GM12878 (cell line): Measurements from ENCODE around the gene GPR61. TPM values are rescaled to one million over a fixed set of nuclear protein-coding genes. Genes with fewer than 3 reads are reported as not detected.

Experiments
- ATAC-seq: fragments of 200-7000 bp; cut with Tn5 transposase; 3 replicates; pipeline ENCODE4 v1.9.1; 2020; ENCODE audit warnings: mild to moderate bottlenecking, moderate library complexity
- BruUV-seq: library from RNA; stranded (reverse); fragments of 400-500 nt; replicated peaks from 2 replicates; lab custom pipeline; 2021; lab: Mats Ljungman, UMichigan
- CTCF ChIA-PET: fragments of 300-600 bp; sonication (Branson Sonifier 250); formaldehyde crosslinking; extraction: SDS; loops from one replicate; lab custom pipeline; 2021; ENCODE audit warnings: inconsistent platforms; lab: Yijun Ruan, JAX
- POLR2A ChIA-PET: fragments of 350-600 bp; formaldehyde crosslinking; extraction: SDS; loops from one replicate; lab custom pipeline; 2021; ENCODE audit warnings: inconsistent platforms; lab: Charles Lee
- RAD21 ChIA-PET: fragments of 300-600 bp; sonication (Branson Sonifier 250); formaldehyde crosslinking; loops from one replicate; lab custom pipeline; 2023; ENCODE audit warnings: antibody characterized with exemption; ENCODE audit not compliant: unreplicated experiment; lab: Charles Lee
- SMC1A ChIA-PET: fragments of 300-600 bp; sonication (Branson Sonifier 250); formaldehyde crosslinking; loops from one replicate; lab custom pipeline; 2023; ENCODE audit not compliant: unreplicated experiment, uncharacterized antibody; lab: Charles Lee
- DNase-seq: peaks from one replicate; pipeline ENCODE4 v3.0.0-alpha.2; 2011; ENCODE audit warnings: low read depth, low spot score
- FAIRE-seq: peaks from 3 replicates; lab custom pipeline; 2011; peaks lifted over from hg19 to GRCh38; lab: Jason Lieb, UNC
- H2AFZ ChIP-seq: 2 replicates; pipeline ENCODE4 v1.6.0; 2011; ENCODE audit warnings: low read depth, low read length, control low read depth; ENCODE audit not compliant: control insufficient read depth
- H3K27ac ChIP-seq: 2 replicates; pipeline ENCODE4 v1.5.1; 2011; ENCODE audit warnings: control low read depth; ENCODE audit not compliant: control insufficient read depth, insufficient read depth
- H3K27me3 ChIP-seq, 2 experiments: replicated peaks in 1 of 2; 2 replicates each; pipeline versions ENCODE4 v1.6.0 to v1.6.1; 2011; ENCODE audit warnings: low read length in 1 of 2; ENCODE audit not compliant: control insufficient read depth in 2 of 2, insufficient read depth in 2 of 2
- H3K36me3 ChIP-seq, 2 experiments: 2 replicates each; pipeline ENCODE4 v1.5.1; 2011; ENCODE audit warnings: low read length in 1 of 2; ENCODE audit not compliant: control insufficient read depth in 2 of 2, insufficient read depth in 2 of 2
- H3K4me1 ChIP-seq: 2 replicates; pipeline ENCODE4 v1.6.1; 2011; ENCODE audit warnings: mild to moderate bottlenecking, low read length, moderate library complexity, mixed read lengths; ENCODE audit not compliant: control insufficient read depth, insufficient read depth
- H3K4me2 ChIP-seq: 2 replicates; pipeline ENCODE4 v1.6.0; 2011; ENCODE audit warnings: control low read depth; ENCODE audit not compliant: control insufficient read depth, insufficient read depth
- H3K4me3 ChIP-seq: fragments of 200-600 bp; sonication (generic); 2 replicates; pipeline ENCODE4 v1.5.1; 2016
- H3K79me2 ChIP-seq: 2 replicates; pipeline ENCODE4 v1.6.0; 2011; ENCODE audit warnings: low read length; ENCODE audit not compliant: control insufficient read depth, insufficient read depth
- H3K9ac ChIP-seq: 2 replicates; pipeline ENCODE4 v1.8.0; 2011; ENCODE audit warnings: low read length, control low read depth, mixed read lengths; ENCODE audit not compliant: control insufficient read depth, insufficient read depth
- H3K9me3 ChIP-seq: replicated peaks from 3 replicates; pipeline ENCODE4 v1.5.1; 2011; ENCODE audit warnings: mild to moderate bottlenecking, low read length; ENCODE audit not compliant: control insufficient read depth, insufficient read depth
- H4K20me1 ChIP-seq: 2 replicates; pipeline ENCODE4 v1.6.0; 2011; ENCODE audit not compliant: control insufficient read depth, insufficient read depth
- DPF2 ChIP-seq: fragments of 450-650 bp; IDR thresholded peaks from 2 replicates; pipeline ENCODE4 v1.6.1; 2017; ENCODE audit warnings: mild to moderate bottlenecking
- ESRRA ChIP-seq: IDR thresholded peaks from 2 replicates; pipeline ENCODE4 v1.6.1; 2012; ENCODE audit warnings: mild to moderate bottlenecking, low read length, improper control_type of control experiment
- IKZF2 ChIP-seq, 2 experiments: fragments of 450-650 bp; IDR thresholded peaks; 2 replicates each; pipeline ENCODE4 v1.6.1; 2017; ENCODE audit warnings: mild to moderate bottlenecking in 2 of 2, moderate library complexity in 2 of 2
- JUNB ChIP-seq: IDR thresholded peaks from 2 replicates; pipeline ENCODE4 v1.6.1; 2016; ENCODE audit warnings: antibody characterized with exemption, mild to moderate bottlenecking
- KLF5 ChIP-seq: fragments of 450-650 bp; IDR thresholded peaks from 2 replicates; pipeline ENCODE4 v1.6.1; 2014; ENCODE audit warnings: mild to moderate bottlenecking; ENCODE audit not compliant: partially characterized antibody
- NFYA ChIP-seq: IDR thresholded peaks from 2 replicates; pipeline ENCODE4 v1.6.1; 2011; ENCODE audit warnings: low read depth, mild to moderate bottlenecking, low read length, improper control_type of control experiment, borderline replicate concordance
- POLR2AphosphoS5 ChIP-seq: IDR thresholded peaks from 2 replicates; pipeline ENCODE4 v1.6.1; 2011; ENCODE audit warnings: mild to moderate bottlenecking, low read length, inconsistent platforms
- YY1 ChIP-seq: IDR thresholded peaks from 2 replicates; pipeline ENCODE4 v1.6.1; 2011; ENCODE audit warnings: low read depth, mild to moderate bottlenecking, low read length
- ZNF274 ChIP-seq: IDR thresholded peaks from one replicate; pipeline ENCODE4 v1.8.0; 2011; ENCODE audit not compliant: insufficient read length, insufficient read depth
- ZZZ3 ChIP-seq: IDR thresholded peaks from 2 replicates; pipeline ENCODE4 v1.6.1; 2011; ENCODE audit warnings: low read depth; ENCODE audit not compliant: control insufficient read depth, insufficient read length
- WGBS: methylation state at CpG from one replicate; pipeline ENCODE4 v1.1.6; 2016; ENCODE audit warnings: low lambda C conversion rate; ENCODE audit not compliant: insufficient replicate concordance, insufficient coverage; ENCODE audit errors: missing lambda C conversion rate; 5-methylcytosine and 5-hydroxymethylcytosine counted together
- in situ Hi-C: fragments of 300-500 bp; cut with MboI; formaldehyde crosslinking; loops from 9 replicates; pipeline ENCODE4 v1.14.3; 2018; ENCODE audit warnings: mixed read lengths
- intact Hi-C: fragments of 100-400 bp; cut with micrococcal nuclease; formaldehyde crosslinking; loops from one replicate; pipeline ENCODE4 v1.14.2; 2022; ENCODE audit not compliant: unreplicated experiment
- polyA plus RNA-seq, 11 experiments: library from polyadenylated mRNA; depleted of rRNA in 4 of 11; unstranded in 6 of 11; stranded (reverse) in 5 of 11; fragments of >200 nt; fragmentation: Nextera tagmentation in 4 of 11; fragmentation: Illumina TruSeq in 1 of 11; extraction: Ambion mirVana in 4 of 11; extraction: Trizol in 1 of 11; gene quantifications; 1 replicate in 1 of 11; 2 replicates in 10 of 11; pipeline versions ENCODE4 v1.2.1 to v1.2.3, GENCODE V29; 2011 to 2016; ENCODE audit warnings: inconsistent platforms in 2 of 11, missing spikeins in 2 of 11, low read depth in 1 of 11
- total RNA-seq, 4 experiments: library from RNA; depleted of rRNA in 3 of 4; stranded (reverse); fragments of >200 nt in 3 of 4; fragmentation: Illumina TruSeq in 1 of 4; extraction: Trizol in 1 of 4; gene quantifications; 2 replicates each; pipeline versions ENCODE4 v1.2.1 to v1.2.3, GENCODE V29; 2013 to 2021
- TF ChIP-seq, protein P1 (sequence below): fragments of 450-650 bp; IDR thresholded peaks from 2 replicates; pipeline ENCODE4 v1.6.1; 2017; ENCODE audit warnings: antibody characterized with exemption, mild to moderate bottlenecking, moderate library complexity
- TF ChIP-seq, protein P2 (sequence below): fragments of 150-350 bp; IDR thresholded peaks from 2 replicates; pipeline ENCODE4 v1.6.1; 2014; ENCODE audit warnings: mild to moderate bottlenecking, low read depth, low read length
- TF ChIP-seq, protein P3 (sequence below): IDR thresholded peaks from 2 replicates; pipeline ENCODE4 v1.6.1; 2011; ENCODE audit warnings: borderline replicate concordance, low read depth, mild to moderate bottlenecking, moderate library complexity, low read length; ENCODE audit not compliant: insufficient read depth, poor library complexity, severe bottlenecking
- TF ChIP-seq, protein P4 (sequence below): IDR thresholded peaks from 2 replicates; pipeline ENCODE4 v1.6.1; 2011; ENCODE audit warnings: borderline replicate concordance, low read depth, mild to moderate bottlenecking, moderate library complexity, mixed read lengths, low read length; ENCODE audit not compliant: insufficient read depth; ENCODE audit errors: extremely low read length

The GPR61 gene
- total and polyA plus RNA-seq, 10 of the 15 experiments (the other 5 are each of a cell fraction or from before 2014, with no cell fraction given) = 0.19 to 1.1 (median 0.35) TPM; not detected in 2

DNA sequence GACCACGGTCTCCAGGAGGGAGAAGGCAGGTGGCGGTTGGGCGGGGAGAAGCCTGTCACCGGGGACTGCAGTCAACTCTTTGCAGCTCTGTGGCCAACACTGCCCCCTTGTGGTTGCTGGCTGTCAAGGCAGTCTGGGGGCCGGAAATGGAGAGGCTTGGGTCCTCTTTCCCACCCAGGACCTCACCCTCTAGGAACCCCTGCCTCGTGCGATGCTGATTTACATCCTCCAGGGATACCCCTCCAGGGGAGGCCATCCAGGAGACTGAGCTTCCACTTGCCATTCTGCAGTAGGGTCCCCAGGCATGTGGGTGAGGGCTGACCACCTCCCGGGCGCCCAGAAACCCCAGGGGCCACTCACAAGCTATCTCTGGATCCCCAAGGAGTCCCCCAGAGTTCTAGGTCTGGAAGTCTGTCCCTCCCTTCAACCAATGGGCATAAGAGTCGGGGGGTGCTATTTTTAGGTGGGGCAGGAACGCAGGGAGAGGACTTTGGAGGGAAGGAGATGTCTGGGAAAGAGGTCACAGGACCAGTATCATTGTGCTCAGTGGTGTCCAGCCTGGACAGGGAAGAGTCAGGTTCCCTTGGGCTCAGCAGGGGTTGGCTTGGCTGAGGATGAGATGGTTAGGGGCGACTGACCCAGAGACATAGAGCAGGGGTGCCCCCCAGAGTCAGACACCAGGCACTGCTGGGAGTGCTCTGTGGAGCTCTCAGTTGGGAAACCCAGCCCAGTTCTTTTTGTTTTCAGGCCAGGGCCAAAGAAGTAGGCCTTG lies 7.1 kb upstream of the GPR61 start:
- 16% methylated on average over 12 of the region's 12 CpGs for WGBS
- POLR2A ChIA-PET = interaction anchor here (0.7 to 4.4 kb wide), 8 partner anchors 17 to 48 kb away, joined by 3 to 26 read pairs (median 4); partner anchors contain the start of genes ATXN7L2 and CYB561D1
- H3K4me1 ChIP-seq = peaks cover 14% of the 10 kb centered on the region
- peak; percentile 70 for TF ChIP-seq YY1
- TF ChIP-seq JUNB = no peak
- TF ChIP-seq POLR2AphosphoS5 = no peak
- no peak for TF ChIP-seq ESRRA
- TF ChIP-seq ZZZ3 = no peak
- no peak for TF ChIP-seq ZNF274
- no peak for TF ChIP-seq DPF2
- TF ChIP-seq, protein P1, sequence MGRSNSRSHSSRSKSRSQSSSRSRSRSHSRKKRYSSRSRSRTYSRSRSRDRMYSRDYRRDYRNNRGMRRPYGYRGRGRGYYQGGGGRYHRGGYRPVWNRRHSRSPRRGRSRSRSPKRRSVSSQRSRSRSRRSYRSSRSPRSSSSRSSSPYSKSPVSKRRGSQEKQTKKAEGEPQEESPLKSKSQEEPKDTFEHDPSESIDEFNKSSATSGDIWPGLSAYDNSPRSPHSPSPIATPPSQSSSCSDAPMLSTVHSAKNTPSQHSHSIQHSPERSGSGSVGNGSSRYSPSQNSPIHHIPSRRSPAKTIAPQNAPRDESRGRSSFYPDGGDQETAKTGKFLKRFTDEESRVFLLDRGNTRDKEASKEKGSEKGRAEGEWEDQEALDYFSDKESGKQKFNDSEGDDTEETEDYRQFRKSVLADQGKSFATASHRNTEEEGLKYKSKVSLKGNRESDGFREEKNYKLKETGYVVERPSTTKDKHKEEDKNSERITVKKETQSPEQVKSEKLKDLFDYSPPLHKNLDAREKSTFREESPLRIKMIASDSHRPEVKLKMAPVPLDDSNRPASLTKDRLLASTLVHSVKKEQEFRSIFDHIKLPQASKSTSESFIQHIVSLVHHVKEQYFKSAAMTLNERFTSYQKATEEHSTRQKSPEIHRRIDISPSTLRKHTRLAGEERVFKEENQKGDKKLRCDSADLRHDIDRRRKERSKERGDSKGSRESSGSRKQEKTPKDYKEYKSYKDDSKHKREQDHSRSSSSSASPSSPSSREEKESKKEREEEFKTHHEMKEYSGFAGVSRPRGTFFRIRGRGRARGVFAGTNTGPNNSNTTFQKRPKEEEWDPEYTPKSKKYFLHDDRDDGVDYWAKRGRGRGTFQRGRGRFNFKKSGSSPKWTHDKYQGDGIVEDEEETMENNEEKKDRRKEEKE = no peak
- TF ChIP-seq IKZF2 (IDR thresholded peaks at IDR 0.05) = peak; percentile 26 to 45; a peak in 1 of 4 replicates
- TF ChIP-seq, protein P2, sequence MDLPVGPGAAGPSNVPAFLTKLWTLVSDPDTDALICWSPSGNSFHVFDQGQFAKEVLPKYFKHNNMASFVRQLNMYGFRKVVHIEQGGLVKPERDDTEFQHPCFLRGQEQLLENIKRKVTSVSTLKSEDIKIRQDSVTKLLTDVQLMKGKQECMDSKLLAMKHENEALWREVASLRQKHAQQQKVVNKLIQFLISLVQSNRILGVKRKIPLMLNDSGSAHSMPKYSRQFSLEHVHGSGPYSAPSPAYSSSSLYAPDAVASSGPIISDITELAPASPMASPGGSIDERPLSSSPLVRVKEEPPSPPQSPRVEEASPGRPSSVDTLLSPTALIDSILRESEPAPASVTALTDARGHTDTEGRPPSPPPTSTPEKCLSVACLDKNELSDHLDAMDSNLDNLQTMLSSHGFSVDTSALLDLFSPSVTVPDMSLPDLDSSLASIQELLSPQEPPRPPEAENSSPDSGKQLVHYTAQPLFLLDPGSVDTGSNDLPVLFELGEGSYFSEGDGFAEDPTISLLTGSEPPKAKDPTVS = no peak
- TF ChIP-seq KLF5 = no peak
- TF ChIP-seq, protein P3, sequence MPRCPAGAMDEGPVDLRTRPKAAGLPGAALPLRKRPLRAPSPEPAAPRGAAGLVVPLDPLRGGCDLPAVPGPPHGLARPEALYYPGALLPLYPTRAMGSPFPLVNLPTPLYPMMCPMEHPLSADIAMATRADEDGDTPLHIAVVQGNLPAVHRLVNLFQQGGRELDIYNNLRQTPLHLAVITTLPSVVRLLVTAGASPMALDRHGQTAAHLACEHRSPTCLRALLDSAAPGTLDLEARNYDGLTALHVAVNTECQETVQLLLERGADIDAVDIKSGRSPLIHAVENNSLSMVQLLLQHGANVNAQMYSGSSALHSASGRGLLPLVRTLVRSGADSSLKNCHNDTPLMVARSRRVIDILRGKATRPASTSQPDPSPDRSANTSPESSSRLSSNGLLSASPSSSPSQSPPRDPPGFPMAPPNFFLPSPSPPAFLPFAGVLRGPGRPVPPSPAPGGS = no peak
- TF ChIP-seq NFYA = no peak
- TF ChIP-seq, protein P4, sequence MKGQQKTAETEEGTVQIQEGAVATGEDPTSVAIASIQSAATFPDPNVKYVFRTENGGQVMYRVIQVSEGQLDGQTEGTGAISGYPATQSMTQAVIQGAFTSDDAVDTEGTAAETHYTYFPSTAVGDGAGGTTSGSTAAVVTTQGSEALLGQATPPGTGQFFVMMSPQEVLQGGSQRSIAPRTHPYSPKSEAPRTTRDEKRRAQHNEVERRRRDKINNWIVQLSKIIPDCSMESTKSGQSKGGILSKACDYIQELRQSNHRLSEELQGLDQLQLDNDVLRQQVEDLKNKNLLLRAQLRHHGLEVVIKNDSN = no peak

More for the DNA sequence above, 7.1 kb upstream of the GPR61 start:
- in situ Hi-C loops = loop anchor here (5.0 kb wide), 3 partner anchors 40 to 270 kb away; partner anchors contain the start of gene CYB561D1
- Histone ChIP-seq H3K9me3 (no peaks in the 10 kb centered on the region), H3K4me3 (peak overlapping the region; percentile 41; the same call in 1 of the 2 replicates), H3K27me3 (no peaks in the 10 kb centered on the region), H3K79me2 (no peaks in the 10 kb centered on the region), H3K9ac (peak overlapping the region; percentile 62), H3K4me2 (peak overlapping the region; percentile 70), H2AFZ (peak overlapping the region; percentile 98), H4K20me1 (no peaks in the 10 kb centered on the region), H3K27ac (peak overlapping the region; percentile 56), H3K36me3 (no peaks in the 10 kb centered on the region)
- intact Hi-C loops = loop anchor here (1.0 to 5.0 kb wide), 7 partner anchors 34 to 269 kb away; partner anchors contain the start of genes CYB561D1 and PSMA5
- CTCF ChIA-PET = interaction anchor here (0.5 to 21.3 kb wide), 81 partner anchors 9 to 704 kb away, joined by 3 to 1280 read pairs (median 4); partner anchors contain the start of genes AHCYL1, AMIGO1, AMPD2 and ATXN7L2
- DNase-seq = no peak
- RAD21 ChIA-PET = interaction anchor here (0.5 to 10.3 kb wide), 37 partner anchors 13 to 452 kb away, joined by 3 to 422 read pairs (median 4); partner anchors contain the start of genes AHCYL1, AMIGO1, ATXN7L2 and CYB561D1
- ATAC-seq = peak; percentile 93
- no TSS peak for BruUV-seq
- FAIRE-seq = peak; percentile 85
- SMC1A ChIA-PET = interaction anchor here (0.6 to 12.8 kb wide), 36 partner anchors 9 to 452 kb away, joined by 3 to 431 read pairs (median 4); partner anchors contain the start of genes AHCYL1, AMIGO1, ATXN7L2 and CYB561D1
